Stomach (tissue), 9 donors: Measurements from ENCODE around the gene COL4A2. TPM values are rescaled to one million over a fixed set of nuclear protein-coding genes. Genes with fewer than 3 reads are reported as not detected.
A peak's percentile ranks its signal among the peaks of the same experiment; 100 is the strongest.

ENCODE experiments used
- DNase-seq, 2 donors: peaks; one replicate each; pipeline versions ENCODE4 v3.0.0 to v3.0.0-alpha.2; 2013 to 2019
- H3K27ac ChIP-seq, 5 donors: fragments of 200-600 bp in 4 of 5; sonication (generic) in 4 of 5; one replicate each; pipeline ENCODE4 v1.5.1; 2013 to 2019; ENCODE audit warnings: mild to moderate bottlenecking in 1 of 5, moderate library complexity in 1 of 5
- H3K27me3 ChIP-seq, 3 donors: fragments of 200-600 bp; sonication (generic); one replicate each; pipeline ENCODE4 v1.5.1; 2017 to 2019; ENCODE audit warnings: mixed run types in 1 of 3
- H3K36me3 ChIP-seq, 4 donors: fragments of 200-600 bp; sonication (generic); 1 replicate in 3 of 4; 2 replicates in 1 of 4; pipeline ENCODE4 v1.5.1; 2016 to 2019
- H3K4me1 ChIP-seq, 4 donors: fragments of 200-600 bp; sonication (generic); one replicate each; pipeline ENCODE4 v1.5.1; 2016 to 2019
- H3K4me3 ChIP-seq, 4 donors: fragments of 200-600 bp; sonication (generic) in 3 of 4; one replicate each; pipeline ENCODE4 v1.5.1; 2016 to 2019; ENCODE audit warnings: mild to moderate bottlenecking in 1 of 4
- H3K9me3 ChIP-seq, 4 donors: fragments of 200-600 bp; sonication (generic); one replicate each; pipeline ENCODE4 v1.5.1; 2016 to 2019
- EP300 ChIP-seq: sonication (generic); formaldehyde crosslinking; IDR thresholded peaks from one replicate; pipeline ENCODE4 v1.6.1; 2017; ENCODE audit warnings: antibody characterized with exemption
- POLR2A ChIP-seq, 4 donors: fragments of 450-650 bp; IDR thresholded peaks; one replicate each; pipeline ENCODE4 v1.6.1; 2016; ENCODE audit warnings: antibody characterized with exemption in 4 of 4, control low read depth in 2 of 4, mild to moderate bottlenecking in 1 of 4, moderate library complexity in 1 of 4
- POLR2AphosphoS5 ChIP-seq, 3 donors: sonication (generic); formaldehyde crosslinking; IDR thresholded peaks; one replicate each; pipeline ENCODE4 v1.6.1; 2016; ENCODE audit warnings: antibody characterized with exemption in 3 of 3
- WGBS, 5 donors: extraction: QIAGEN DNeasy Blood & Tissue Kit in 3 of 5; methylation state at CpG; one replicate each; pipeline versions ENCODE4 v1.1.5 to v1.1.7; 2013 to 2018; 5-methylcytosine and 5-hydroxymethylcytosine counted together
- intact Hi-C: fragments of 100-400 bp; cut with DNase I; formaldehyde crosslinking; loops from one replicate; pipeline ENCODE4 v1.15.1; 2023; ENCODE audit warnings: low total_unique reads
- polyA plus RNA-seq, 3 donors: library from polyadenylated mRNA; stranded (reverse); fragments of 200-250 nt; gene quantifications; one replicate each; pipeline ENCODE4 v1.2.3, GENCODE V29; 2013
- total RNA-seq, 5 donors: library from RNA; depleted of rRNA; stranded (reverse); fragments of >200 nt; gene quantifications; one replicate each; pipeline versions ENCODE4 v1.1.0 to v1.2.3, GENCODE V29; 2014 to 2016
- TF ChIP-seq, protein P1 (sequence below), 7 experiments: fragments of 450-650 bp in 4 of 7; fragments of 200-600 bp in 3 of 7; sonication (generic) in 3 of 7; IDR thresholded peaks; one replicate each; pipeline ENCODE4 v1.5.1; 2016 to 2019; ENCODE audit warnings: antibody characterized with exemption in 7 of 7, control low read depth in 2 of 7, mild to moderate bottlenecking in 1 of 7
- donor health status: healthy with polysubstance abuse.
- donor health status: Bipolar disorder and iron deficiency.
- donor health status: healthy.

The COL4A2 gene
- total and polyA plus RNA-seq, 8 donors: 24.0 to 531 (median 214) TPM

DNA sequence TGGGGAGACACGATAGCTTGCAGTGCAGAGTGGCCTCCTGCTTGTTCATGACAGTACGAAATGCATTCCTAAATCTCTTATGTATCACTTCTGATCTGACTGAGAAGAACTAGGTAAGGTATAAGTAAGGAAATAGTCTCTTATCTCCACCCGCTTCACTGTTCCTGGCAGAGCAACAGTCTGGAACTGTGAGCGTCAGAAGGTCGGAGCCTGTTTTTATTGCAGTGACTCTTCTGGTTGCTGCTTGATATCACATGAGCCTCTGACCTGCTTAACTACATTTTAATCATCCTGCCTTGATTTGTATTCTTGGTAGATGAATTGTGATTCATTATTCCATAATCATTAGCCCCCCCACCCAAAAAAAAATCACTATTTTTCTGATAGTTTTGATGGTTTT lies 69.0 kb downstream of the COL4A2 start:
- H3K9me3 ChIP-seq: no peaks in the 10 kb centered on the region
- TF ChIP-seq POLR2AphosphoS5 (IDR thresholded peaks at IDR 0.05): peak in 1 of 3 donors; percentile 29
- TF ChIP-seq POLR2A (IDR thresholded peaks at IDR 0.05): no peak
- TF ChIP-seq, protein P1, sequence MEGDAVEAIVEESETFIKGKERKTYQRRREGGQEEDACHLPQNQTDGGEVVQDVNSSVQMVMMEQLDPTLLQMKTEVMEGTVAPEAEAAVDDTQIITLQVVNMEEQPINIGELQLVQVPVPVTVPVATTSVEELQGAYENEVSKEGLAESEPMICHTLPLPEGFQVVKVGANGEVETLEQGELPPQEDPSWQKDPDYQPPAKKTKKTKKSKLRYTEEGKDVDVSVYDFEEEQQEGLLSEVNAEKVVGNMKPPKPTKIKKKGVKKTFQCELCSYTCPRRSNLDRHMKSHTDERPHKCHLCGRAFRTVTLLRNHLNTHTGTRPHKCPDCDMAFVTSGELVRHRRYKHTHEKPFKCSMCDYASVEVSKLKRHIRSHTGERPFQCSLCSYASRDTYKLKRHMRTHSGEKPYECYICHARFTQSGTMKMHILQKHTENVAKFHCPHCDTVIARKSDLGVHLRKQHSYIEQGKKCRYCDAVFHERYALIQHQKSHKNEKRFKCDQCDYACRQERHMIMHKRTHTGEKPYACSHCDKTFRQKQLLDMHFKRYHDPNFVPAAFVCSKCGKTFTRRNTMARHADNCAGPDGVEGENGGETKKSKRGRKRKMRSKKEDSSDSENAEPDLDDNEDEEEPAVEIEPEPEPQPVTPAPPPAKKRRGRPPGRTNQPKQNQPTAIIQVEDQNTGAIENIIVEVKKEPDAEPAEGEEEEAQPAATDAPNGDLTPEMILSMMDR (IDR thresholded peaks at IDR 0.05): no peak
- TF ChIP-seq EP300: no peak
- H3K4me3 ChIP-seq: no peak overlapping the region
- DNase-seq: no peak
- intact Hi-C loops: no loop called here
- 27 to 53% (median 35%) methylated on average over 5 of the region's 5 CpGs for WGBS, 5 donors
- H3K27me3 ChIP-seq: peaks cover 0 to 10% (median 0%) of the 10 kb centered on the region in 3 donors
- H3K27ac ChIP-seq: peak overlapping the region in 2 of 5 donors; percentile 37 to 75
- H3K36me3 ChIP-seq: no peaks in the 10 kb centered on the region
- H3K4me1 ChIP-seq: peaks cover 3 to 81% (median 40%) of the 10 kb centered on the region in 4 donors

DNA sequence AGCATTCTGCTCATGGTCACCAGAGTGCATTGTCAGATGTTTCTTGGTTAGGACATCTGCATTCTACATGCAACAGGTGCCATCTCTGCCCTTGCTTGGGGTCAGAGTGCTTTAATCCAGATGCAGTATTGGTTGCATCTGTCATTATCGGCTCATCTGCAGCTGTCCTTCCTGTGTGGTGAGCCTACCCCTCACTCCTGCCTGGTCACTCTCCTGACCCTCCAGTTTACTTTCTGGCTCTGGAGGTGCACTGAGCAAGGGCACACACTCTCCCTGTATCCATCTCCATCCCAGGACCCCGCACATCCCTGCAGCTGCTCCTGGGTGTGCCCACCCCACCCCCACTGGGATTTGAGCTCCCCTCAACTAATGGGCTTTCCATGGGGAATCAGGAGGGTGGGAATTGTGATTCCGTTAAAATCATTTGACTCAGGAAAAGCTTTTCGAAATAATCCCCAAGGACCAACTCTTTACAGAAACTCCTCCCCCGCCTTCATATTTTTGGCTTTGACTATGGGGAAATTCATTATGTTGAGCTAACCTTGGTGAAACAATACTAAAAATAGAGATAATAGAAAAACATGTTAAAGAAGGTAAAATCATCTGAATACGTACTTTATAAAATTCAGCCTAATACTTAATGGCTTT lies 70.2 kb downstream of the COL4A2 start:
- H3K27me3 ChIP-seq: peaks cover 0 to 10% (median 0%) of the 10 kb centered on the region in 3 donors
- H3K4me1 ChIP-seq: peaks cover 3 to 70% (median 36%) of the 10 kb centered on the region in 4 donors
- no peaks in the 10 kb centered on the region for H3K9me3 ChIP-seq
- intact Hi-C loops: no loop called here
- DNase-seq: no peak
- no peak overlapping the region for H3K4me3 ChIP-seq
- WGBS, 5 donors: 58 to 76% (median 68%) methylated on average over 6 of the region's 6 CpGs
- TF ChIP-seq POLR2A (IDR thresholded peaks at IDR 0.05): no peak
- no peak for TF ChIP-seq EP300
- no peak for TF ChIP-seq POLR2AphosphoS5 (IDR thresholded peaks at IDR 0.05)
- TF ChIP-seq, protein P1 (IDR thresholded peaks at IDR 0.05): no peak
- no peaks in the 10 kb centered on the region for H3K36me3 ChIP-seq
- peak overlapping the region in 3 of 5 donors; percentile 38 to 75 (median 58) for H3K27ac ChIP-seq

DNA sequence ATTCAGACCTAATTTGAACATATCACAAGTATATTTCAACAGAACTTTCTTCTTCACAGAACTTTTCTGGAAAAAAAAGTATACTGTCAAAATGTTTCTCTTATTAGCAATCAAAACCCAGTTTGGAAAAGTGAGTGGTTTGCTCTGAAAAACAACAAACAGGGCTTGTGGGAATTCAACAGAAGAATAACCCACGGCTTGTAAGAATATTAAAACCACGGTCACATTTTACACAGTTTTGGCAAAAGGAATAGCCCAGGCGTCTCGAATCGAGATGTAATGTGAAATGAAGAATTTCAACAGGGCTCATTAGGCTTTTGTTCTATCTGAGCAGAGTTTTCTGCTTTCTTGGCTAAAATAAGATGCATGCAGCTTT lies 70.7 kb downstream of the COL4A2 start:
- DNase-seq: no peak
- H3K4me3 ChIP-seq: no peak overlapping the region
- H3K36me3 ChIP-seq: no peaks in the 10 kb centered on the region
- peak overlapping the region in 3 of 5 donors; percentile 38 to 75 (median 58) for H3K27ac ChIP-seq
- H3K9me3 ChIP-seq: no peaks in the 10 kb centered on the region
- H3K27me3 ChIP-seq: peaks cover 0 to 10% (median 0%) of the 10 kb centered on the region in 3 donors
- peaks cover 3 to 66% (median 33%) of the 10 kb centered on the region in 4 donors for H3K4me1 ChIP-seq
- 69 to 82% (median 77%) methylated on average over 5 of the region's 5 CpGs for WGBS, 5 donors
- TF ChIP-seq POLR2AphosphoS5 (IDR thresholded peaks at IDR 0.05) (no peak), EP300 (no peak)
- TF ChIP-seq, protein P1 (IDR thresholded peaks at IDR 0.05): no peak
- intact Hi-C loops: no loop called here

DNA sequence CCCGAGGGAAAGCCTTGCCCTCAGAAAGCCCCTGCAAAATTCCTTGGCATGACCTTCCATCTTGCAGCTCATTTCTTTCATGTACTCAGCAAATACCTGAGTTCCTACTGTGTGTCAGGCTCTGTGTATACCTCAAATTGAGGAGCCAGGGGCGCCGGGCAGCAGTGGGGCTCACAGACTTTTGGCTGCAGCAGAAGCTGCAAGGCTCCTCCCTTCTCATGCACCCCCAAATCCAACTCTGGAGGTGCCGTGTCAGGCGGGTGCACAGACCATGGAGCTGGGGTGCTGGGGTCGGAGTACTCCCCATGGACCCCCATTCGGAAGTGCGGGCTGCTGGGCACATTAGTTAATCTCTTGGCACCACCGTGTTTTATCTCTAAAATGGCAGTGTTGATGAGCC lies 72.3 kb downstream of the COL4A2 start:
- intact Hi-C loops: no loop called here
- 88 to 94% (median 92%) methylated on average over 8 to 9 of the region's 9 CpGs for WGBS, 5 donors

More for the DNA sequence above, 72.3 kb downstream of the COL4A2 start:
- Histone ChIP-seq H3K4me3 (no peak overlapping the region), H3K27me3 (peaks cover 0 to 7% (median 0%) of the 10 kb centered on the region in 3 donors), H3K9me3 (no peaks in the 10 kb centered on the region), H3K4me1 (peaks cover 0 to 52% (median 26%) of the 10 kb centered on the region in 4 donors), H3K36me3 (no peaks in the 10 kb centered on the region), H3K27ac (peak overlapping the region in 2 of 5 donors; percentile 3 to 75)
- TF ChIP-seq EP300 (no peak), POLR2A (IDR thresholded peaks at IDR 0.05) (no peak), POLR2AphosphoS5 (IDR thresholded peaks at IDR 0.05) (no peak)
- TF ChIP-seq, protein P1 (IDR thresholded peaks at IDR 0.05): no peak
- DNase-seq: no peak
